H1 (cell line): ENCODE data around the gene PRPF6. TPM values are rescaled to one million over a fixed set of nuclear protein-coding genes. Genes with fewer than 3 reads are reported as not detected.

ENCODE experiments used
- CBX5 ChIP-seq: fragments of 300-800, 300-1000 bp; sonication (generic); IDR thresholded peaks from 2 replicates; pipeline ENCODE4 v1.7.1; 2016; ENCODE audit warnings: antibody characterized with exemption, low read length, low read depth
- CBX8 ChIP-seq: fragments of 300-800, 300-1000 bp; sonication (generic); IDR thresholded peaks from 2 replicates; pipeline ENCODE4 v1.7.1; 2016; ENCODE audit warnings: low read depth, low read length, borderline replicate concordance
- CEBPB ChIP-seq: IDR thresholded peaks from 2 replicates; pipeline ENCODE4 v1.6.1; 2012; ENCODE audit warnings: low read depth, low read length
- HDAC2 ChIP-seq, 2 experiments: fragments of 300-600 bp in 1 of 2; sonication (generic) in 1 of 2; IDR thresholded peaks; 2 replicates each; pipeline ENCODE4 v1.6.1; 2011 to 2012; ENCODE audit warnings: low read depth in 2 of 2, low read length in 2 of 2, mild to moderate bottlenecking in 2 of 2, moderate library complexity in 2 of 2, borderline replicate concordance in 1 of 2, inconsistent platforms in 1 of 2
- HDAC6 ChIP-seq: IDR thresholded peaks from one replicate; pipeline ENCODE4 v1.7.1; 2012; ENCODE audit warnings: low read depth, mild to moderate bottlenecking, inconsistent platforms, low read length, moderate library complexity
- RFX5 ChIP-seq: IDR thresholded peaks from 2 replicates; pipeline ENCODE4 v1.6.1; 2011; ENCODE audit warnings: low read depth, low read length, improper control_type of control experiment, borderline replicate concordance
- SIRT6 ChIP-seq: IDR thresholded peaks from one replicate; pipeline ENCODE4 v1.7.1; 2012; ENCODE audit warnings: low read length, inconsistent platforms
- polyA plus RNA-seq, 7 experiments: library from polyadenylated mRNA; depleted of rRNA in 3 of 7; stranded (reverse) in 5 of 7; unstranded in 2 of 7; fragments of >200 nt in 5 of 7; fragments of 200-250 nt in 2 of 7; gene quantifications; 1 replicate in 5 of 7; 2 replicates in 1 of 7; 4 replicates in 1 of 7; pipeline versions ENCODE4 v1.2.1 to v1.2.3, GENCODE V29; 2011 to 2013; ENCODE audit warnings: missing spikeins in 2 of 7, mixed read lengths in 2 of 7
- total RNA-seq: library from RNA; stranded (reverse); fragmentation: NEBNext Ultra II Directional; extraction: Animal tissue kit (Norgen Biotek cat#: 25700); gene quantifications from 2 replicates; pipeline ENCODE4 v1.2.1, GENCODE V29; 2021
- TF ChIP-seq, protein P1 (sequence below): IDR thresholded peaks from 2 replicates; pipeline ENCODE4 v1.6.1; 2011; ENCODE audit warnings: low read depth, mild to moderate bottlenecking, low read length; ENCODE audit not compliant: insufficient read depth

Gene PRPF6
- total and polyA plus RNA-seq, 2 of the 8 experiments (the other 6 are each of a cell fraction or from before 2014, with no cell fraction given): 27.9 to 76.9 TPM

DNA sequence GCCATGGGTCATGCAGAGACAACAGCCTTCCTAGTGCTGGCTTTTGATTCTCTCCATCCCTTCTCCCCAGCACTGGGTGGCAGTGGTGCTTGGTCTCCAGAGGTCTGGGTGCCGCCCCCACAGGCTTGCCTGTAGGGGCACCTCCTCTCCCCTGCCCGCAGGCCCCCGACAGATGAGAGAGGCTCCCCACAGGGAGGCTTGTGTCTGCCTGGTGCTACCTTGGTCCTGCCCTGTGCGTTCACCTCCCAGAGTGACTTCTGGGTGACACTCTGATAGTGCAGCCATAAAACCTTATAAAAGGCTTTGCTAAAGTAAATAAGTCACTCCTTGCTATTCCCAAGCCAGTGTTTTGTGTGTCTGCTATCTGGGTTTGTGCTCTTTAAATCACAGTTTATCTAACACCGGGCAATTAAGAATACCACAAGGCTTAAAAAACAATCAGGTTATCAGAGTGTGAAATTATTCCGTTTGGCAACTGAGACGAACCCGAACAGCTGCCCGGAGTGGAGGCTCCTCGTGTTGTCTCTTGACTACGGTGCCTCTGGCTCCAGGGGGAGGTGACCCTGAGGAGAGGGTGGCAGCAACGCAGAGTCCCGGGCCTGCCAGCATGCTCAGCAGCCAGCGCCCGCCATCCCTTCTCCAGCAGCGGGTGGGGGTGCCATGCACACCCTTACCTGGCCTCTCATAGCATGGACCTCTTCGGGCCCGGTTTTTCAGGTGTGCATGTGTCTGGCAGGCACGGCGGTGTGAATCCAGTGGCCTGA lies 49.6 kb downstream of the PRPF6 start (continued):
- TF ChIP-seq CEBPB (no peak), CBX5 (no peak), RFX5 (no peak), SIRT6 (no peak), CBX8 (no peak), HDAC6 (no peak), HDAC2 (IDR thresholded peaks at IDR 0.05; ENCODE audit: borderline replicate concordance in 1 of 2, low read depth in 2 of 2, low read length in 2 of 2) (no peak)
- TF ChIP-seq, protein P1, sequence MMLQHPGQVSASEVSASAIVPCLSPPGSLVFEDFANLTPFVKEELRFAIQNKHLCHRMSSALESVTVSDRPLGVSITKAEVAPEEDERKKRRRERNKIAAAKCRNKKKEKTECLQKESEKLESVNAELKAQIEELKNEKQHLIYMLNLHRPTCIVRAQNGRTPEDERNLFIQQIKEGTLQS: no peak
